Measurements from ENCODE around the gene SLIT3.

The SLIT3 gene

DNA sequence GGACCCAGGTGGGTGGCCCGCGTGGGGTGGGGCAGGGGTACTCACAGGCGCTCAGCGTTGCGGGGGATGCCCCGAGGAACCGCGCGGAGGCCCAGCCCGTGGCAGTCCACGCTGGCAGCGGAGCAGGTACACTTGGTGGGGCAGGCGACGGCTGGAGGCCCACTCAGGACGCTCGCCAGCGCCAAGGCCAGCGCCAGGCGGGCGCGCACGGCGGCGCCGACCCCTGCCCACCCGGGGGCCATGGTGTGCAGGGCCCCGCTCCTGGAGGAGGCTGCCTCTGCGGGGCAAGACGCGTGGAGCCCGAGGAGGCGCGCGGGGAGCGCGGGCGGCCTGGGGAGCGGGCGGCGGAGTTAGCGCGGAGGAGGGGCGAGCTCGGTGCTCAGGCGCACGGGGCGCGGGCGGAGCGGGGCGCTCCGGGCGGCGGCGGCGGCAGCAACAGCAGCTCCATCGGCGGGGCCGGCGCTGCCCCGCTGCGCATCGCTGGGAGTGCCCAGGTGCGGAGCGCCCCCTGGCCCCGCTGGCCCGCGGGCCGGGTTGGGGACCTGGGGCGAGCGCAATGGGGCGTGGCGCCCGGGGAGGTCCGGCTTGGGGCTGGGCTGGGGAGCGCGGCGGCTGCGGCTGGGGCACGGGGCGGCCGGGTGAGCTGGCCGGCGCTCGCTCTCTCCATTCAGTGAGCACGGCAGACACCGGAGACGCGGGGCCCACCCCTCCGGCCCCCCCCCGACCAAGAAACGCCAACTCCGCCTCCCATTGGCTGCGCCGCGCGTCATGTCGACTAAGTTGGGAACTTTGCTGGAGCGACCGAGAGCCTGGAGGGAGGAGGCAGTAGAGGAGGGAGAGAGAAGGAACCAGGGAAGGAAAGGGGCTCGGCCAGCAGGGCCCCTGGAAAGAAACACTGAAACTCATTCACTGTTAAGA, at the start of gene SLIT3:
SLIT3 (minus strand) TSS at position 672 of the 918 bp plus-strand sequence; CDS start at position 242, 430 bp downstream.
- peak; percentile 27 to 64 for DNase-seq

- DNase-seq = peak in 1 of 2 experiments; percentile 53
These were observed 49.1 kb upstream of the SLIT3 start for GRCh38 chr5:169350016-169350415.

DNA sequence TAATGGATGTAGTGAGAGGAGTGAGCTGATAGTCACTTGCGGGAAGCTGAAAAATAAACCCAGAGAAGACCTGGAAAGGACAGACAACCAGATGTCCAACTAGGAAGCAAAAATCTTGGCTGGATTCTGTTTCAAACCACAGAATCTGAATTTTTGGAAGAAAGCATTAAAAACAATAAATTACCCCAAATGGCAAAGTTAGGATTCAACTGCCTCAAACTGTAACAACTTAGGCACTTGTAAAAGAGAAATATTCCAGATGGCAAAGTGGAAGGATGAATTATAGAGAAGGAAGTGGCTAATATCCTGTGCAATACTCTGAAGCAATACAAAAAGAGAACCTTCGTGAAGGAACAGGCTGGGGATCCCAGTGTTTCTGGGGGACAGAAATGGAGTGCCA, 46.8 kb upstream of the SLIT3 start:
- no peak for DNase-seq

DNA sequence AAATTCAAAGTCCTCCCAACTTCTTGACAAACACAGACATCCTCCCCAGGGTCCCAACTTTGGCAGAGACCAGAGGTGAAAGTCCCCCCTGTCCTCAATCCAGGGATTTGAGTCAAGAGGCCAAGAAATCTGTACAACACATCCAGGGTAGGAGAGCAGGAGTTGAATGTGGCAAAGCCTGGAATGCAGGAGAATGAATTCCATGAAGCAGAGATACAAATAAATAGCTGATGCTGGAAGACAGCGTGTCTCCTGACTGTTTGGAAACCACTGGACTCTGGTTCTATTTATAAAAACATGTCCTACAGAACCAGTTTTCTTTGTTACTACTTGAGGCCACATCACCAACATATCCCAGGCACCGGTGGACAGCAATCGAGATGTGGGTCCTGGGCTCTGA, 43.7 kb upstream of the SLIT3 start:
- DNase-seq = no peak

DNA sequence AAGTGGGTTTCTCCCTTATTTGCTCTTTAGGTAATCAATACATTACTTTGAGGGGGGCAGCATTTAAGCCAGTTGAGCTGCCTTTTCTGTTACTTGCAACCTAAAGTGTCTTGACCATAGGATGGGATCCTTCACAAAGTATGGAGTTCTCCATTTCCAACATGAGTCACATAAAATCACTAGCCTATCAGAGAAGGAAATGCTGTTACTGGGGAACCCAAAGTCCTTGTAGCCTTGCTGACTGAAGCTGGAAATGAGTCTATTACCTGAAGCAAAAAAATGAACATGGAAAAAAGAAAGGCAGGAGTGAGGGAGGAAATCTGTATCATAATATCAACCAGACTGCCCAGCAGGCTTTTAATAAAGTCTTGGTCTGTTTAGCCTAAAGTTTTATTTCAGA, 42.8 kb upstream of the SLIT3 start:
- DNase-seq = no peak

DNA sequence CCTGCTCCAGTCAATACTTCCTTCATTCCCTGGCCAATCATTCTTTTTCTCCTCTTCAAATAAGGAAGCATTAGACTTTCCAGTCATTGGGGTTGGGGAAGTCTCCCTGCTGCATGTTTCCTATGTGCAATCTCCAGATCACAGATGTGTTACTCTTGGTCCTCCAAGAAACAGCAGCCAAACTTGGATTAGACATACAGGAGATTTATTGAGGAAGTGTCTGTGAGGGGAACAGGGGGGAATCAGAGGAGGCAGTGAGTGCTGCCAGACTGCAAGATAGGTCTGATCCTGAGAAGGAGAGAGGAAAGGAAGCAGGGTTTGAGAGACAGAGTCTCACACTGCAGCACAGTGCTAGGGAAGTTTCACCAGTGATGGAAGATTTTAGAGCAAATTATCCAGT, 40.6 kb upstream of the SLIT3 start:
- no peak for DNase-seq

GRCh38 chr5:169339869-169340268, 38.9 kb upstream of the SLIT3 start:
- DNase-seq = no peak

GRCh38 chr5:169336242-169336641, 35.3 kb upstream of the SLIT3 start:
- no peak for DNase-seq

- DNase-seq = no peak
These were observed 34.9 kb upstream of the SLIT3 start for GRCh38 chr5:169335806-169336205.

- no peak for DNase-seq
These were observed 32.6 kb upstream of the SLIT3 start for GRCh38 chr5:169333518-169333917.

DNA sequence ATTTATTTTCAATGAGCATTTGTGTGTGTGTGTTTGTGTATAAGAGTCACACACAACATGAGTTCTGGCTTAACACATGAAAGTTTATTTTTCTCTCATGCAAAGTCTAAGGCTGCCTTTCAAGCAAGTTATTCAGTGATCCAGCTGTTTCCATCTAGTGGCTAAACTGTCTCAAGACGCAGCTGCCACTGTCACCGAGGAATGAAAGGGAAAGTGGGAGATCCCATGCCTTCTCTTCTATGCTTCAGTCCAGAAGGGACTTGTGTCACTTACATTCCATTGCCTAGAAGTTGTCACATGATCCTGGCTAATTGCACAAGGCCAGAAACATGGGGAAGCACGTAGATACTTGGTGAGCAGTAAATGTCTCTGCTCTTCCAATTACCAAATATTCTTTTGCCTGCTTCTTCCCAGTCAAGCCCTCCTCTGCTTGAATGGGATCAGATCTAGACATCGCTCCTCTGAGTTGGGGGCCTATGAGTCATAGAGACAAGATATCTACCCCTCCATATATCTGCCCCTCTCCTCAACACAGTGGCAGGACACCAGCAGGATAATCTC, 30.4 kb upstream of the SLIT3 start:
- peak in 1 of 2 experiments; percentile 33 for DNase-seq

DNA sequence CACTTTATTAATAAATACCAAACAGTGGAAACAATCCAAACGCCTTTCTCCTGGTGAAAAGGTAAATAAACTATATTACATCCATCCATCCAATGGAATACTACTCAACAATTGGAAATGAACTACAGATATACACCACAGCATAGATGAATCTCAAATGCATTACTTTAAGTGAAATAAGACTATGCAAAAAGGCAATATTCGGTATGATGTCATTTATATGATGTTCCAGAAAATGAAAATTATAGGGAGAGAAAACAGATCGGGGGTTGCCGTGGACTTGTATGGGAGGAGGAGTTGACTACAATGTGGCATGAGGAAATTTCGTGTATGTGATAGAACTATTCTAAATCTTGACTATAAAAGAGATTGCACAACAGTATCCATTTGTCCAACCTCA, 27.5 kb upstream of the SLIT3 start:
- DNase-seq = no peak

GRCh38 chr5:169325273-169325672, 24.3 kb upstream of the SLIT3 start:
- DNase-seq = no peak

- DNase-seq = no peak
These were observed 17.6 kb upstream of the SLIT3 start for GRCh38 chr5:169318556-169318955.

DNA sequence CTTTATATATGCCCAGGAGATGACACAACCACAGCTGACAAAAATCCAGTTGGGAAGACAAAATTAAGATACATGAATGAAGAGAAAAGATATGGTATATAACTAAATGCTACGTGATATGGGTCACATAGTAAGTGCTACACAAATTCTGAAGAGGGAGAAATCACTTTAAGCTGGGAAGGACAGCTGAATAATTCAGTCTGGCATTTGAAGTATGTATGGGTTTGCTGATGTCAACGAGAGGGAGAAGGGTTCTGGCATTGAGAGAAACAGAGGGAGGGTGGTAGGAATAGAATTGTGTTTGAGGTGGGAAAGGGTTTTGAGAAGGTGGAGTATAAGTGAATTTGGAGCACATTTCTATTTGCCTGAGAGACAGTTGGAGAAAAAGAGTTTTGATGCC, 6.7 kb upstream of the SLIT3 start:
- DNase-seq = no peak

GRCh38 chr5:169305366-169305765, 4.4 kb upstream of the SLIT3 start:
- DNase-seq = no peak

GRCh38 chr5:169304175-169304574, 3.2 kb upstream of the SLIT3 start:
- no peak for DNase-seq

- DNase-seq = no peak
These were observed 2.2 kb upstream of the SLIT3 start for GRCh38 chr5:169303119-169303515.

- DNase-seq = peak; percentile 21 to 79
These were observed 1.7 kb upstream of the SLIT3 start for GRCh38 chr5:169302491-169303118.

GRCh38 chr5:169301986-169302385, 1.0 kb upstream of the SLIT3 start:
- DNase-seq = no peak

DNA sequence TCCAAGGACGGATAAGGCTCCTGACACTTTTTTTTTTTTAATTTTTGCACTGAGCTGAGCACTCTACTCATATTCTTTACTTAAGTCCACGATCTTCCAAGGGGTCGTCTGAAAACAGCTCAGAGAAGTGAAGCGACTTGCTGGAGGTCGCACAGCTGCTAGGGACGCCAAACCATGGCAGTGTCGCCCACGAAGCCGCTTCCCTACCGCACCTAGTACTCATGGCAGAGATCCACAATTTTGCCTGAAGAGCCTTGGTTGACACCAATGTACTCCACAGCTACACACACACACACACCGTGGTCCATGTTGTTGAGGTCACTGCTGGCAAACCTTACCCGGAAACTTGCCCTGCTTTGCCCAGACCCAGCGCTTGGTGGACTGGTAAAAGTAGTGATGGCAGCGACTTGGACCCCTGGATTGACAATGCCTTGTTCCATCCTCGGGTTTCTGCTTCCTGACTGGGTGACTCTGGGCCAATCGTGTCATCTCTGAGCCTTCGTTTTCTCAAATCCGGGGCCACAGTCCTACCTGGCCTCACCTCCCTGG, 521 bp upstream of the SLIT3 start:
- no peak for DNase-seq

GRCh38 chr5:169299663-169300467, 1.1 kb downstream of the SLIT3 start:
- DNase-seq = no peak

DNA sequence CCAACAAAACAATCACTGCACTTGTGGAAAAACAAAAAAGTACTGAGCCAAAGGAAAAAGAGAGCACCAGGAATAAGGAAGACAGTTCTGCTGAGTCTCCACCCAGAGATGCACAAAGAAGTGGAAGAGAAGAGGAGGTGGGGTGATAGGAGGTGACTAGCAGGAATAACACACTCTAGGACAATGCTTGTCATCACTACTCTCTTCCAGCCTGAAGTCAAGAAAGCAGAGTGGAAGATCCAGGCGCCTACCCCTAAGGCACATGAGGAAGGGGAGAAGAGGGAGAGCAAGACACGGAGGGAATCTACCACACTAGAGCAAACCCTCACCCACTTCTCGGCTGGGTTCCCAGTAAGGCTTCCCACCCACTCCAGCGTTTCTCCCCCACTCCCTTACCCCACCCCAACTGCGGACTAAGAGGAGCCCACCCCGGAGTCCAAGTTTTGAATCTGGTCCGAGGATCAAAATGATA, 1.7 kb downstream of the SLIT3 start:
- no peak for DNase-seq
